PC-9 (cell line): ENCODE results near the gene GPHN.
"Not testable (repeated sequence)": the region's sequence is repeated elsewhere in the genome, so short reads cannot be mapped to it uniquely, and the experiment has no call there.

Experiments
- CTCF ChIP-seq: fragments of 200-600 bp; sonication (generic); conservative IDR thresholded peaks from 2 replicates; pipeline ENCODE4 v1.6.1; 2017; ENCODE audit warnings: mixed run types, antibody characterized with exemption, mild to moderate bottlenecking, moderate library complexity
- EZH2 ChIP-seq: fragments of 200-600 bp; sonication (generic); IDR thresholded peaks from 2 replicates; pipeline ENCODE4 v1.8.0; 2017; ENCODE audit warnings: antibody characterized with exemption, low read depth

GRCh38 chr14:66837436-66837835 is 329.5 kb downstream of the GPHN start:
- not testable (repeated sequence) for TF ChIP-seq EZH2, CTCF
